ENCODE results near the gene CELF4.

The CELF4 gene

DNA sequence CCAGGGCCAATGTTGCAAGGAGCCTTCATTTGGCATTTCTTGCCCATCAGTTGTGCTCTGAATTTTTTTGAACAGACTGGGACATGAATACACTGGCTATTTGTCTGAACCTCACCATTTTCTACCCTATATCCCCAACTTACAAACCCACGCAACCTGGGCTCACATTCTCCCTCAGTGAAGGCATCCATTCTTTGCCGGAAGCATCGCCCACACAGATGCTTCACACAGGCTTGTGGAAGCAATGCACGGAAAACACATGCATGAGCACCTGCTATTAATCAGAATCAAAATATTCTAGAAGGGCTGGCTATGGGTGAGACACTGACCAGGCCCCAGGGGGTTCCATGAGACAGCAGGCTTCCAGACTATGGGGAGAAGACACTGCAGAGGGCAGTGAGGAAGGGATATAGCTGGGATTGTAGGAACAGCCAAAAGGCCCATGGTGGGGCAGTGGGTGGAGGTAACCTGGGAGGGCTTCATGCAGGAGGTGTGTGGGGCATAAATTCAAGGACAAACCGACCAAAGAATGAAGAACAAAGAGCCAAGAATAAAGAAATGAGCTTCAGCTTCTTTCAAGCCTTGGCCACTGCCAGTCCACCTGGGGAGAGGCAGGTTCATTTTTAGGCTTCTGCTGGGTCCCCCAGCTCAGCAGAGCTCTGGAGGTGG is 261.5 kb downstream of the CELF4 start:
- DNase-seq = no peak

DNA sequence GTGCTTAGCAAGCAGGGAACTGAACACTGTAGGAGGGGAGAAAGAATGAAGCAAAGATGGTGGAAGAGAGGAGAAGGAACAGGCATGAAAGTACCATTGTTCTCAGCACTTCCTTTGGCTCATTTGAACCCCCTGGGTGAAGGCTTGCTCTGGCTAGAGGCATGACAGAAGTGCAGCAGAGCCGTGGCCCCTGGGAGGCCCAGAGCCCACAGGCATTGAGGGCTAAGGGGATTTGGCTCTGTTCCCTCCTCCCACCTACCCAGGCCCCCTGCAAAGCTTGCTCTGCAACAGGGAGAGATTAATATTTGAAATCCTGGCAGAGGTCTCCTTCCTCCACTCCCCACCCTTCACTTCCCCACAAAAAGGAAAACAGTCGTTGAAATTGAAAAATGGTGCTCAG is 262.6 kb downstream of the CELF4 start:
- DNase-seq = no peak

DNA sequence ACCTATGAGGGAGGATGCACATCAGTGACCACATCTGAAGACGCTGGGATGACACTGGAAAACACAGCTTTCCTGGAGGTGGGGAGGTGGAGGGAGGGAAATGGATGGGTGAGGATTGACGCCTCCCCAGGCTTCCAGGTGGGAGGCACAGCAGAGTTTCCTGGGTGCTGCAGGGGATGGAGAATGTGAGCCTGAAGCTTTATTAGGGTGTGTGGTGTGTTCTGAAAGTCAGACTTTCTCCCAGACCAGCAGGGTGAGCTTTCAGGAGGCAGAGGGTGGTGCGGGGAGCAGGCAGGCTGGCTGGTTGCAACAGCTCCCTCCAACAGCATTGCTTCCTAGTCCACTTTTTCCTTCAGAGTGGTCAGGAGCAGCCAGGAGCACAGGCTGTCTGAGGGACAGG is 263.1 kb downstream of the CELF4 start:
- DNase-seq = no peak

DNA sequence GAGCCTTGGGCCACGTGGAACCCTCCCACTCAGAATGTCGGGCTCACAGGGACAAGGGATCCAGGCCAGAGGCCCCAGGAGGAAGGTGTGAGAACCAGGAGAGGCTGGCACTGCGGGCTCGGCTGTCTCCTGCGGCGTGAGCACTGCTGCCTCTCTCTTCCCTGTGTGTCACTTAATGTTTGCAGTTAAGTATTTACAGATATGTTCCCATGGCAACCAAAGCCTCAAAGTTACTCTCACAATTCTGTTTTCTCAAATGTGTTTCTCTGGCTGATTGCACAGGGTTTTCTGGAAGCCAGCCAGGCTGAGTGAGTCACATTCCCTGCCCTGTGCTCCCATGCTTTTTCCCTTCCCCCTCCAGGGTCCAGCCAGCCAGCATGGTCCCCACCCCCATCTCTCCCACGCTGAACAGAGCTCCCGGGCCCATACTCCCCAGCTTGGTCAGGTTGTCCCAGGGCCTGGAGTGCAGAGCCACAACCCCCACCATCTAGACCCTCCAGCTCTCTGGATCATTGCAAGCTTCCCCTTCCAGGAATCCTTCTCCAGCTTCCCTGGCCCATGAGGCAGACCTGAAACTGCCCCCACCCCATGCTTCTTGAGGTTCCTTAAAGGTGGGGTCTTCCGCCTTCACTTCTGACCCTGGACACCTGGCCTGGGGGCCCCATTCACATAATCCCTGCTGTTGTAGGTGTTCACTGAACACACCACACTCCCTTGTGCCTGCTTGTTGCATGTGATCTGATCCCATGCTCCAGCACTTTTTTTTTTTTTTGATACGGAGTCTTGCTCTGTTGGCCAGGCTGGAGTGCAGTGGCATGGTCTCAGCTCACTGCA is 265.9 kb downstream of the CELF4 start:
- no peak for DNase-seq

DNA sequence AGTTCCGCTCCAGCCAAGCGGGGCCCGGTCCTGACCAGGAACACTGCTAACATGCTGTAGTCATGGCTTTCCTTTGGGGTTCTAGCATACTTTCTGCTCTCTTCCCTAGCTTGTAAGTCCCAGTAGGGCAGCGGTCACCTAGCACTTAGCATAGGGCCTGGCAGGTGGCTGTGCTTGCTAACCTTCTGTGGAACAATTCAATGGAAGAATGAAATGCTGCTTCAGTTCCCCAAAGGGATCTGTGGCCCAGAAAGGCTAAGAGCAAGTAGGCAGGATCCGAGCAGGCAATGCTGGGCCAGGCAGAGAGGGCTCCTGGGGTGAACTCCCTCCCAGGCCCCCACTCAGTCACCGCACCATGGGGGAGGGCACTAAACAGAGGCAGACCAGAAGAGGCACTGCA is 266.8 kb downstream of the CELF4 start:
- no peak for DNase-seq

DNA sequence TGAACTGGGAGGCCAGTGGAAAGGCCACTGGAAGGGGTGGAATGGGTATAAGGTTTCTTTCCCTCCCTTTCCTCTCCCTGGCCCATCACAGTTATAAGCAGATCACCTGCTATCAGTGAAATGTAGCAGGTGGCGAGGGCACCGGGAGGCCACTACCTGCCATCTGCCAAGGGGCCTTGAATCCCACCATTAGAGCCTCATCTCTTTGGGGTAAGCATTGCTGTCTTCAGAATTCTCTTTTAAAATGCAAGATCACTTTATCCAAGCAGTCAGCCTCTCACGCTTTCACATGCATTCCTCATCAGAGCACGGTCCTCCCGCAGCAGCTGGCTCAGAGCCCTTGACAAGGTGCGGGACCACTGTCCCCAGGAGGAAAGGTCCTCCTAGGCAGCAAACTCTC is 268.5 kb downstream of the CELF4 start:
- DNase-seq = no peak

DNA sequence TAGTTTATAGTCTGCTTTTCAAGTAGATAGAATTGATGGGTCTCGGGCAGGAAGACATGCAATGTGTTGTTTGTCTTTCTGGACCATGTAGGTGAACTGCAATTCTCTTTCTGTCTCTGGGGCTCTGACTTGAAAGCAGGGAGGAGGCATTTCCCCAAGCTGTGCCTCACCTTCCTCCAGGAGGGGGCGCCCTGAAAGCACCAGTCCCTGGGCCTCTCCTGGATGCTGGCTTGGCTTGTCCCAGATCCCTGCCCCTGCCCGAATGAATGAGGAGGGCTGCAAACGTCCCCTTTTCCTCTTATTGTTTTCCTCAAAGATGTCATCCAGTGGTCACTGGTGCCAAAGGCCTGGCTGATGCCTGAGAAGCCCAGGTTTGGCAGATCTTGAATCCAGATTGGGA is 270.6 kb downstream of the CELF4 start:
- DNase-seq = peak; percentile 23 to 34

DNA sequence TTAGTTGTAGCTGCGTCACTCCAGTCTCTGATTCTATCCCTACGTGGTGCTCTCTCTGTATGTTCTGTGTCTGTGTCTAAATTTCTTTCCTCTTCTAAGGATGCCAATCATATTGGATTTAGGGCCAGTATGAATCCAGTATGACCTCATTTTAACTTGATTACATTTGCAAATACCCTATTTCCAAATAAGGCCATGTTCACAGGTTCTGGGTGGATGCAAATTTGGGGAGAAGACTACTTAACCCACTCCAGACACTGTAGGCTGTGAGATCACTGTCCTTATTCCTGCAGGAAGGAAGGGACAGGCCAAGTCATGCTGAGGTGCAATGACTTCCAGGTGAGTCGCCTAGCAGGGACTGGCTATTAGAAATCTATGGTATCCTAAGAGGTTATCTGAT is 272.2 kb downstream of the CELF4 start:
- no peak for DNase-seq

DNA sequence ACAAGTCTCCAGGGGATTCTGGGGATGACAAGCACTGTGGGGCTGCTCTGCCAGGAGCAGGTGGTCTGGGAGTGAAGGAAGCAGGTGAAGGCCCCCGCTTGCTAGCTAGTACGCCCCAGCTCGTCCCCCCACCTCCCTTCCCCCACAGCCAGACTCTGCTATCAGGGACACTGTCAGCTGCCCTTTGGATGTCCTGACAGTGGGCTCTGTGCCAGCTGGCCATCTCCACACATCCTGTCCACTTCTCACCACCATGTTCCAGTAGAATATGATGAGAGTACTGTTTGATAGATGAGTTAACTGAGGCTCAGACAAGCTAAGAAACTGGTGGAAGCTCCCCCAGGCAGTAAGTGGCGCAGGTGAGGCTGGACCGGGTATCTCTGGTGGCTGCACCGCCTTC is 276.2 kb downstream of the CELF4 start:
- DNase-seq = no peak

DNA sequence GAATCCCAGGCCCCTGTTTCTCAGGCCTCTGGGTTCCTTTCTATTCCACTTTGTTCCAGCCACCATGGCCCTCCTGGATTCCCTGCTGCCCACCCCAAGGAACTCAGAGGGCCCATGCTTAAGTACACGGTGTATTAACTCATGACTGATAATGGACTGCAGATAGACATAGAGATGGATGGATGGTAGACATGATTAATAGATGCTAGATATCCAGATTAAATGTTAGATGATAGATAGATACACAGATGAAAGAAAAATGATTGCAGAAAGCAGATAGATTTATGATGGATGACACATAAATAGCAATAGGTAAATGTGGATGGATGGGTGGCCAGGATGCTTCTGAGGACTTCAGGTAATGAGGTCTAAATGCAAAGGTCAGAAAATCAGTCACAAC is 278.0 kb downstream of the CELF4 start:
- DNase-seq = no peak

DNA sequence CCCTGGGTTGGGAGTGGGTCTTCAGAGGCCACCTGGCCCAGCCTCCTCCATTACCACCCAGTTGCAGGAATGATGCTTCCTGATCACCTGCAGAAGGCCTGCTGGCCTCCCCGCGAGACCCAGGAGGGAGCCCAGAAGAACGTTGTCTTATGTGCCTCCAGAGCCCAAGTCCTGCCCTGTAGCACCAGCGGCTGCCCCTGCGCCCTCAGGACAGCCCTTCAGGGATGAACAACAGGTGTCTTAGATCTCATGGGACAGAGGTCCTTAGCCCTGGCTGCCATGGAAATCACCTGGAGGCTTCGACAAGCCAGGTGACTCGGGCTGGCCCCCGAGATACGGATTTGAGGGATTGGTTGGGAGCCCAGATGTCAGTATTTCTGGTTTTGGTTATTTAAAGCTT is 278.8 kb downstream of the CELF4 start:
- DNase-seq = no peak

DNA sequence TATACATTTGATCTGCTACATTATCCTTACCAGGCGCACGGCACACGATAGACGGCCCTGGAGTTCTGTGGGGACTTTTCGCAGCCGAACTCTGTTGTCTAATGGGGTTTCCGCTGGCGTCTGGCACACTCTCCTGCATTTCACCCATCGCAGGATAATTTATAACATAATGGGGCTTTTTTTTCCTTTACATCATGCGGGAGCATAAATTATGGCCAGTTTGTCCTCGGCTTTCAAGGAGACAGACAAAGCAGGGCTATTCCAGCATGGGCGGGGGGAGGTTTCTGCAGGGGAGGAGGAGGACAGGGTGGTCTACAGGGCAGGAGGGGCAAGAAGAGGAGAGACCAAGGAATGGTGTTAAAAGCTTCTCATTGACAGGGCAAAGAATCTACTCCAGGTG is 279.8 kb downstream of the CELF4 start:
- no peak for DNase-seq

DNA sequence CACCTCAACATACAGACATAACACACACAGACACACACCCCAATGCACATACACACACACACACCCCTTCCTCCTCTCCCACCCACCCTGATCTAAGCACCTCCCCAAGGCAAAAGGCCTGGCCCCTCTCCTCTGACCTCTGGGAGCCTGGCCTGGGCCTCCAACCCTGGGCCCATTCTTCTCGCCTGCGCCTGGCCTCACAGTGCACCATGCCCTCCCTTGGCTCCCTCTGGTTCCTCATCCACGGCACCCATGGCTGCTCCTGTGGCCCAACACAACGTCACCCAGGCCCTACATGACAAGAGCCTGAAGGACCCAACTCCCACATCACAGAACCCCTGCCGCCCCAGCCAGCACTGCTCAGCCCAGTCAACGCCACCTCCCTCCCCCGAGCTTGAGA is 281.3 kb downstream of the CELF4 start:
- no peak for DNase-seq

DNA sequence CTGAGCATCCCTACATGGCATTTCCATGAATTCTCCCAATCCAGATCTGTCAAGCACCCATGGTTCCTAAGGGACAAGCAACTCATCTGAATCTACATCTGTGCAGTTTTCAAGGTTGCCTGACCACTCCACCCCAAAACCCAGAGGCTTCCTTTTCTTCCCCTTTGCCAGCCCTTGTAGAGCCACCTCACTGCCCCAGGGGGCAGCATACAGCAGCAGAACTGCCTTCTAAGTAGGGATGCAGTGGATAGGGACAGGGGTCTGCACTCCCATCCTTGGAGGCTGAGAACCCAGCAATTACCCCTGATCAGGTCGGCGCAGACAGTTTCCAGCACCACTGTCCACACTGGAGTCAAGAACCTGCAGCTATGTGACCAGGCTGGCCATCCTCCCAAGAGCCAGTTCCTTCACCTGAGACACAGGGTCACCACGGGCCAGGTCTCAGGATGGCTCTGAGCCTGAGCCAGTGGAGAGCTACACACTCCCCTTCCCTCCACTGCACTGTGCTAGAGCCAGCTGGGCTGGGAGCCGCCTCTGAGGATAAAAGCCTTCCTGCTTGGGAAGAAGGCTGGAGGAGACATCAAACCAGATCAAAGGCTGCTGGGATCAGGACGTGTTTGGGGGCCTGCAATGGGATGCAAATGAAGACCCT is 283.1 kb downstream of the CELF4 start:
- no peak for DNase-seq

DNA sequence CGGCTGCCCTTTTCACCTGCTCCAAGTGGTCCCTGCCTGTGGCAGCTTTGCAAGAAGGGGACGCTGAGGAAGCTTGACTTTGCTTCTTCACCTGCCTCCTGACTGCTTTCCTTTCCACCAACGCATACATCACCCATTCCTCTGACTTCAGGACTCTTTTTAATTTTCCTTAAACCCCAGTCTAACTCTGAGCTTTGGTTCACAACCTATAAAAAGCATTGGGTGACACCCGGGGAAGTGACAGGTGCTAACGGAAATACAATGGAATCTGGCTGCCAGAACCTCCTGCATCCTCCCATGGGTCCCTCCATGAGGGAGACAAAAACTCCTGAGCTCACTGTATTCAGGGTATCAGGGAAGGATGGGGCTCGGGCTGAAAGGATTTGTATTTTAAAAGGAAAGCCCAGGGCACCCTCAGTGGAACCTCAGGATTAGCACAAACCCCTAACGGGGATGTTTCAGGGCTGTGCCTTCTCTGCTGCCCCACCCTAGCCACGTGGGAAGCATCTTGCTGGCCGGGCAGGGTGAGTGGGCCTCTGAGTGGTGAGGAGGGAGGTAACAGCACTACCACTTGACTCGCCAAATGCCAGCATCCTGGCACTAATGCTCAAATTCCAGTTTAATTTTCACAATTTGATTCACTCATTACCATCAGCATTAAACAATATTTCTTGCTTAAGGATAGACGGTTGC is 284.8 kb downstream of the CELF4 start:
- no peak for DNase-seq

DNA sequence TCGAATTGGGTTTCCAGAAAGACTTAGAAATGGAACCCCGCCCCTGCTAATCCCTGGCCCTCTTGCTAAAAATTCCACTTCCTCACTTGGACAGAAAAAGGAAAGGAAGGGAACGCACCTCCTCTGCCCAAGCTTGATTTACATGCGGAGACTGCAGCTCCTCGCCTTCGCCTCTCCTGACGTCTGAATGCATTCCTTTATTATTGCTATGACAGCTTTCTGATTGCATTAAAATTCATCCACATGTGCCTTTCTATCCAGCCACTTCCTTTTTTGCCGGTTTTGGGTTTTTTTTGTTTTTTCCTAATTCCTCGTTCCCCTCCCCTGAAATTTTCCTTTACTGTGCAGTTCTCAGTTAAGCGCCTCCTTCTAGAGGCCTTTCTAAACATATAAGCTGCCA is 287.8 kb downstream of the CELF4 start:
- DNase-seq = no peak

DNA sequence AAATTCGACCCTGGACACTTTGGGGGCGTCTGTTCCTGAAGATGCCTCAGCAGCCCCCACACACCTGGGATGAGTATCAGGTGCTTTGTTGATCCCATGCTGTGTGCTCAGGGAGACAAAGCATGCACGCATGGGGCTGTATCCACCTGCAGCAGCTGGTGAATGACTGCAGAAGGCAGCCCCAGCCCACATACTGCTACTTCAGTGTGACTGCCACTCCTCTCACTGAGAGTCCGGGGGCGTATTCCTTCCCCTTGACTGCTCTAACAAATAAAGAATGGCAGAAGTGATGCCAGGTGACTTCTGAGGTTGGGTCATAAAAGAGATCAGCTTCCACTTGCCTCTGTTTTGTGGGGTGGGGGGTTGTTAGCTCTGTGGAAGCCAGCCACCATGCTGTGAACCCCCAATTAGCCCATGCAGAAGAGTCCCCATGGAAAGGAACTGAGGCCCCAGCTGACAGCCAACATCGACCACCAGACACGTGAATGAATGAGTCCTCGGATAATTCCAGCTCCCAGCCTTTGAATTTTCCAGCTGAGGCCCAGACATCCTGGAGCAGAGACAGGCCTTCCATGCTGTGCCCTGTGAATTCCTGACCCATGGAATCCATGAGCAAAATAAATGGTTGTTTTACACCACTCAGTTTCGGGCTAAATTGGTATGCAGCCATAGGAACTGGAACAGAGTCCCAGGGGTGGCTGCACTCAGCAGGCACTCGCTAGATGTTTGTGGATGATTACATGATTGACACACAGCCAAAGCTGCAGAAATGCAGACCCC is 289.3 kb downstream of the CELF4 start:
- no peak for DNase-seq

DNA sequence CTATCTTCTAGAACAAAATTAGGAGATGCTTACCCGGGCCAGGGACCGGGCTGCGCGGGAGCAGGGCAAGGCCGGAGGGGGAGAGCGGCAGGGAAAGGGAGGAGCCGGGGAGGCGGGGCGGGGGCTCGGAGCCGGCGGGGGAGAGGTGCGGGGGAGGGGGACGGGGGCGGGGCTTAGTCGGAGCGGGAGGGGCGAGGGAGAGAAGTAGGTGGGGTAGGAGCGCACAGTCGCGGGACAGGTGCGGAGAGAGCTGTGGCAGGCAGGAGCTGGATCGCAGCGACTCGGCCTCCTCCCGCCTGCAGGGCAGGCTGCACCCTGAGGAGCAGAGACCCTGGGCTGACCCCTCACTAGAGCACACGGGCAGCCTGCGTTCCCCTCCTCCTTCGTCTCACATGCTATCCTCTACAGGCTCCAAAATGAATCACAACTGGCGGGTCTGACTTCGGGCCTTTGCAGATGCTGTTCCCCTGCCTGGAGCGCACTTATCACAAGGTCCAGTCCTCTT is 290.3 kb downstream of the CELF4 start:
- DNase-seq = no peak

DNA sequence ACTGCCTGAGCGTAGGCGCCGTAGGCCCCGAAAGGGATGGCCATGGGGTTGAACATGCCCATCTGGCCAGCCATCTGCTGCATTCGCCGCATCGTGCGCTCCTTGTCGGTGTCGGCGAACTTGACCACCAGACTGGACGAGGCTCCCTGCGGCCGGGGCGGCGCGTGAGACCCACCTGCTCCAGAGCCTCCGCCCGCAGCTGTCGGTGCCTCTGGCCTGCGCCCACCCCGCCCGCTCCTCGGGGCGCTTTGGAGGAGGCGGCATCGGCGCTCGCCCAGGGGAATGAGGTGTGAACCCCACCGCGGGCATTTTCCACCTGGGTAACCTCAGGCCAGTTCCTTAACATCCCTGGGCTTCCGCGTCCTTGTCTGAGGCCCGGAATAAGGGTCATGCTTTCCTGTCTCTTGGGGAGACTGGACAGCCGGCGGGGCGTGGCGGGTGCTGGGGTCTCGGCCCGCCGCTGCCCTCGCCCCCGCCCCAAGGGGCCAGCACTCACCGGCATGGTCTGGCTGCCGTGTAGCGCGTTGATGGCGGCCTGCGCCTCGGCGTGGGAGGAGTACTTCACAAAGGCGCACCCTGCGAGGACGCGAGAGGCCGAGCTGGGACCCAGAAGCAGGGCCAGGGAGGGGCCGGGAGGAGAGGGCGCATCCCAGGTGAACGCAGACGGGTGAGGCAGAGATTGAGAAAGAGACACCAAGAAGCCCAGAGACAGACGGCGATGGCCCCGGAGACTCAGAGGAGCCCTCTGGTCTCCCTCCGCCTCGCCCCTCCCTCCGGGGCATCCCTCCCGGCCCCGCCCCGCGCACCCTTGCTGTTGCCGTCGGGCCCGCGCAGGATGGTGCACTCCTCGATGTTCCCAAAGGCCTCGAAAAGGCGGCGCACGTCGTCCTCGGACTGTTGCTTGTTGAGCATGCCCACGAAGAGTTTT is 291.0 kb downstream of the CELF4 start:
- DNase-seq = no peak

DNA sequence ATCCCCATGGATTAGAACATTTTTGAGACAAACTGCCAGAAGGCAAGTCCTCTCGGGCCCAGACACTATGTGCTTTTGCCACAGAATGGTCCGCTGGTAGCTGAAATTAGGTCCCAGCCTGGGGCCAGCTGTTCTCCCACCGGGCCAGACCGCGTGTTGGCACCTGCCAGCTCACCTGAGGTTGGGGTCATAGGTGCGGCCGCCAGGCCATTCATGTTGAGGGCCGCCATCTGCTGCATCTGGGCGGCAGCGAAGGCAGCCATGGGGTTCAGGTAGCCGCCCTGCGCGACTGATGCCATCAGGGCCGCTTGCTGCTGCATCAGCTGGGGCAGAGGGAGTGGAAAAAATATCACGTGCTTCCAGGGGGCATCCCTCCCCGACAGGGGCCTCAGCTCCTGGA is 292.8 kb downstream of the CELF4 start:
- no peak for DNase-seq

DNA sequence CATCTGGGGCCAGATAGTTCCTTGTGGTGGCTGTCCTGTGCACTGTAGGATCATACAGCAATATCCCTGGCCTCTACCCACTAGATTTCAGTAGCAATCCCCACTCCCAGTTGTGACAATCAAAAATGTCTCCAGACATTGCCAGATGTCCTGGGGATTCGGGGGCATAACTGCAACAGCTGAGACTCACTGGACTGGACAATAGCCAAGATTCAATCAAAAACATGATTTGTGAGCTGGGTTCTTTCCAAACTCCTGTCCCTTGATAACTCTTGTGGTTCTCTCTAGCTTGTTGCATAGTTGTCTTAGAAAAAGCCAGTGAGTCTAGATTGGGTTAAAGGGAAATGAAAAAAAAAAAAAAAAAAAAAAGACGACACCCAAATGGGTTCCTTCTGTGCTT is 293.4 kb downstream of the CELF4 start:
- no peak for DNase-seq
